Measurements from ENCODE around the gene ASB13. TPM values are rescaled to one million over a fixed set of nuclear protein-coding genes. Genes with fewer than 3 reads are reported as not detected.
A peak's percentile ranks its signal among the peaks of the same experiment; 100 is the strongest.

The ASB13 gene
- total RNA-seq, 1 donor: 14.8 TPM

DNA sequence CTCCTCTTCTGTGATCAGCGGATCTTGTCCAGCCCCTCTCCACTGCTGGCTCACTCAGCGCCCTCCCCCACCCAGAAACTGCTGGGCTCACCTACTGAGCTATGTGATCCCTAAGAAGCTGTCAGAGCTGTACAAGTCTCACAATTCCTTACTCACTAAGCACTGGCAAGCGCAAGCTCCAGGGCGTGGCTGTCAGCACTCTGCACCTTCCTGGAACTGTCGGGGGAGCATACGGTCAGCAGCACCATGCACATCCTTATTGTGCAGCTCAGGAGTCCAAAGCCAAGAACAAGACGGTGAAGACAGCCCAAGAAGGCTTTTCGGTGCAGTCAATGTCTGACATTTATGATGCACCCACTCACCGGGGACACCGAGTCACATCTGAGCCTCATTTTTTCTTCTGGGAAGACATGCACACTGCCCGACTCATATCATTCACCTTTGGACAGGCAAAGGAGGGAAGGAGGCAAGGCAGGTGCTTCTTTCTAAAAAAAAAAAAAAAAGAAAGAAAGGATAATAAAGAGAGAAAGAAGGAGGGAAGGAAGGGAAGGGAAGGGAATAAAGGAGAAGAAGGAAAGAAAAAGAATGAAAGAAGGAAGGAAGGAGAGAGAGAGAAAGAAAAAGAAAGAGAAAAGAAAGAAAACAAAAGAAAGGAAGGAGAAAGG lies 56.3 kb downstream of the ASB13 start:
- DNase-seq (ENCODE audit: insufficient read length, low spot score, missing footprints): peak; percentile 49
- H3K27me3 ChIP-seq (ENCODE audit: insufficient read depth, low read length): no peaks in the 10 kb centered on the region
- H3K27ac ChIP-seq (ENCODE audit: low read depth, low read length): no peak overlapping the region
- peaks cover 27% of the 10 kb centered on the region for H3K4me1 ChIP-seq (ENCODE audit: insufficient read depth, low read length)
- H3K4me2 ChIP-seq (ENCODE audit: insufficient read depth, low read length): peak overlapping the region; percentile 28
- H3K36me3 ChIP-seq (ENCODE audit: insufficient read depth, low read length): no peaks in the 10 kb centered on the region
- H3K4me3 ChIP-seq (ENCODE audit: insufficient read depth, low read length): no peak overlapping the region
- no peaks in the 10 kb centered on the region for H3K9me3 ChIP-seq (ENCODE audit: low read depth, low read length)
- no peaks in the 10 kb centered on the region for H4K20me1 ChIP-seq (ENCODE audit: insufficient read depth, low read length)
- peak overlapping the region; percentile 22 for H2AFZ ChIP-seq (ENCODE audit: low read length)
- TF ChIP-seq CTCF (IDR thresholded peaks at IDR 0.05; ENCODE audit: extremely low read depth, low read depth, low read length): no peak
- H3K79me2 ChIP-seq (ENCODE audit: insufficient read depth, low read length): no peaks in the 10 kb centered on the region

GRCh38 chr10:5608608-5609220 lies 57.7 kb downstream of the ASB13 start:
- Histone ChIP-seq H2AFZ (ENCODE audit: low read length) (peak overlapping the region; percentile 15), H3K36me3 (ENCODE audit: insufficient read depth, low read length) (no peaks in the 10 kb centered on the region), H3K27me3 (ENCODE audit: insufficient read depth, low read length) (no peaks in the 10 kb centered on the region), H4K20me1 (ENCODE audit: insufficient read depth, low read length) (no peaks in the 10 kb centered on the region), H3K4me2 (ENCODE audit: insufficient read depth, low read length) (no peak overlapping the region), H3K27ac (ENCODE audit: low read depth, low read length) (no peak overlapping the region), H3K79me2 (ENCODE audit: insufficient read depth, low read length) (no peaks in the 10 kb centered on the region), H3K9me3 (ENCODE audit: low read depth, low read length) (no peaks in the 10 kb centered on the region), H3K4me3 (ENCODE audit: insufficient read depth, low read length) (no peak overlapping the region), H3K4me1 (ENCODE audit: insufficient read depth, low read length) (peaks cover 15% of the 10 kb centered on the region)
- no peak for TF ChIP-seq CTCF (IDR thresholded peaks at IDR 0.05; ENCODE audit: extremely low read depth, low read depth, low read length)
- DNase-seq (ENCODE audit: insufficient read length, low spot score, missing footprints): peak; percentile 76

DNA sequence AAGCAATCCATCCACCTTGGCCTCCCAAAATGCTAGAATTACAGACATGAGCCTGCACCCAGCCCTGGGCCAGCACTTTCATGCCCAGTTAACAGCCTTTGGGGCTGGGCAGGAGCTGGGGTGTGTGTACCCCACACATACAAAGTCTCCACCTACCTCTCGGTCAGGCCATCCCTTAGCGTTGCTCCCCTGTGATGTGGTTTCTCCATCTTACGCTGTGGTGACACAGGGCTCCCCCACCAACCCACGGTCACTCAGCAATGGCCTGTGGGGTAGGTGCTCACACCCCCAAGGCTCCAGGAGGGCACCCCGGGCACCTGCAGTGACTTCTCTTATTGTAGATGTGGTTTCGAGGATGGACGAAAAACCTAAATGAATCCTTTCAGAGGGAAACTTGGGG lies 58.8 kb downstream of the ASB13 start:
- no peak overlapping the region for H3K4me3 ChIP-seq (ENCODE audit: insufficient read depth, low read length)
- no peak overlapping the region for H3K4me2 ChIP-seq (ENCODE audit: insufficient read depth, low read length)
- no peaks in the 10 kb centered on the region for H3K27me3 ChIP-seq (ENCODE audit: insufficient read depth, low read length)
- H3K9me3 ChIP-seq (ENCODE audit: low read depth, low read length): no peaks in the 10 kb centered on the region
- no peak for DNase-seq (ENCODE audit: insufficient read length, low spot score, missing footprints)
- peaks cover 12% of the 10 kb centered on the region for H3K4me1 ChIP-seq (ENCODE audit: insufficient read depth, low read length)
- H4K20me1 ChIP-seq (ENCODE audit: insufficient read depth, low read length): no peaks in the 10 kb centered on the region
- no peak overlapping the region for H3K27ac ChIP-seq (ENCODE audit: low read depth, low read length)
- no peaks in the 10 kb centered on the region for H3K79me2 ChIP-seq (ENCODE audit: insufficient read depth, low read length)
- no peak overlapping the region for H2AFZ ChIP-seq (ENCODE audit: low read length)
- no peak for TF ChIP-seq CTCF (IDR thresholded peaks at IDR 0.05; ENCODE audit: extremely low read depth, low read depth, low read length)
- no peaks in the 10 kb centered on the region for H3K36me3 ChIP-seq (ENCODE audit: insufficient read depth, low read length)

- peaks cover 12% of the 10 kb centered on the region for H3K4me1 ChIP-seq (ENCODE audit: insufficient read depth, low read length)
- H3K9me3 ChIP-seq (ENCODE audit: low read depth, low read length): no peaks in the 10 kb centered on the region
These were observed 59.5 kb downstream of the ASB13 start for GRCh38 chr10:5606864-5607263.

More at GRCh38 chr10:5606864-5607263, 59.5 kb downstream of the ASB13 start:
- H3K4me2 ChIP-seq (ENCODE audit: insufficient read depth, low read length): no peak overlapping the region
- H2AFZ ChIP-seq (ENCODE audit: low read length): no peak overlapping the region
- H3K36me3 ChIP-seq (ENCODE audit: insufficient read depth, low read length): no peaks in the 10 kb centered on the region
- H4K20me1 ChIP-seq (ENCODE audit: insufficient read depth, low read length): no peaks in the 10 kb centered on the region
- H3K27me3 ChIP-seq (ENCODE audit: insufficient read depth, low read length): no peaks in the 10 kb centered on the region
- no peak overlapping the region for H3K27ac ChIP-seq (ENCODE audit: low read depth, low read length)
- TF ChIP-seq CTCF (IDR thresholded peaks at IDR 0.05; ENCODE audit: extremely low read depth, low read depth, low read length): no peak
- H3K79me2 ChIP-seq (ENCODE audit: insufficient read depth, low read length): no peaks in the 10 kb centered on the region
- no peak overlapping the region for H3K4me3 ChIP-seq (ENCODE audit: insufficient read depth, low read length)
- DNase-seq (ENCODE audit: insufficient read length, low spot score, missing footprints): peak; percentile 80
